ENCODE measurements around the gene ACTL8. TPM values are rescaled to one million over a fixed set of nuclear protein-coding genes. Genes with fewer than 3 reads are reported as not detected.

ACTL8 gene
- total and polyA plus RNA-seq, 12 donors, result not detected

GRCh38 chr1:17795836-17796645 is 40.9 kb downstream of the ACTL8 start:
- H3K27ac ChIP-seq, result no peak overlapping the region
- H3K36me3 ChIP-seq (replicated peaks in 1 of 2), result no peaks in the 10 kb centered on the region
- TF ChIP-seq CTCF (IDR thresholded peaks at IDR 0.05) (no peak), POLR2A (IDR thresholded peaks at IDR 0.05) (no peak)
- H3K4me3 ChIP-seq, result no peak overlapping the region
- no peaks in the 10 kb centered on the region for H3K9me3 ChIP-seq (replicated peaks in 1 of 3)
- intact Hi-C loops (cut with DNase I), result no loop called here
- WGBS, 4 donors, result 65 to 71% (median 67%) methylated on average over 9 to 10 of the region's 10 CpGs
- peak in 1 of 7 donors; percentile 4 for DNase-seq
- H3K4me1 ChIP-seq (replicated peaks in 1 of 2), result no peaks in the 10 kb centered on the region
- peaks cover 24% of the 10 kb centered on the region for H3K27me3 ChIP-seq

GRCh38 chr1:17797478-17797877 is 42.3 kb downstream of the ACTL8 start:
- Histone ChIP-seq H3K27ac (no peak overlapping the region), H3K27me3 (peaks cover 24% of the 10 kb centered on the region), H3K36me3 (replicated peaks in 1 of 2) (no peaks in the 10 kb centered on the region), H3K4me3 (no peak overlapping the region), H3K4me1 (replicated peaks in 1 of 2) (no peaks in the 10 kb centered on the region), H3K9me3 (replicated peaks in 1 of 3) (no peaks in the 10 kb centered on the region)
- intact Hi-C loops (cut with DNase I), result no loop called here
- no peak for DNase-seq
- 65 to 83% (median 69%) methylated on average over 8 of the region's 8 CpGs for WGBS, 4 donors
- TF ChIP-seq POLR2A (IDR thresholded peaks at IDR 0.05), result no peak
- no peak for TF ChIP-seq CTCF (IDR thresholded peaks at IDR 0.05)

- no peak overlapping the region for H3K4me3 ChIP-seq
- TF ChIP-seq POLR2A (IDR thresholded peaks at IDR 0.05), result no peak
- no peak for TF ChIP-seq CTCF (IDR thresholded peaks at IDR 0.05)
- peaks cover 24% of the 10 kb centered on the region for H3K27me3 ChIP-seq
- H3K4me1 ChIP-seq (replicated peaks in 1 of 2), result no peaks in the 10 kb centered on the region
- intact Hi-C loops (cut with DNase I), result no loop called here
- no peak overlapping the region for H3K27ac ChIP-seq
- WGBS, 4 donors, result 51 to 69% (median 60%) methylated on average over 6 to 7 of the region's 7 CpGs
- H3K9me3 ChIP-seq (replicated peaks in 1 of 3), result no peaks in the 10 kb centered on the region
- DNase-seq, result peak in 1 of 7 donors; percentile 21
- H3K36me3 ChIP-seq (replicated peaks in 1 of 2), result no peaks in the 10 kb centered on the region
These were observed 42.9 kb downstream of the ACTL8 start for GRCh38 chr1:17798011-17798410.

- Histone ChIP-seq H3K4me1 (replicated peaks in 1 of 2) (no peaks in the 10 kb centered on the region), H3K27ac (no peak overlapping the region), H3K27me3 (peaks cover 15% of the 10 kb centered on the region), H3K9me3 (replicated peaks in 1 of 3) (no peaks in the 10 kb centered on the region), H3K4me3 (no peak overlapping the region), H3K36me3 (replicated peaks in 1 of 2) (no peaks in the 10 kb centered on the region)
- TF ChIP-seq POLR2A (IDR thresholded peaks at IDR 0.05) (no peak), CTCF (IDR thresholded peaks at IDR 0.05) (no peak)
- 71 to 77% (median 77%) methylated on average over 16 of the region's 16 CpGs for WGBS, 4 donors
- DNase-seq, result peak in 1 of 7 donors; percentile 7
- intact Hi-C loops (cut with DNase I), result no loop called here
These were observed 43.8 kb downstream of the ACTL8 start for GRCh38 chr1:17798799-17799382.
